GM19351 (cell line): ENCODE measurements around the gene GRK5.
"Not testable (repeated sequence)": the region's sequence is repeated elsewhere in the genome, so short reads cannot be mapped to it uniquely, and the experiment has no call there.

Source experiments
- ATAC-seq: cut with Tn5 transposase; IDR thresholded peaks from one replicate; pipeline ENCODE4 v1.9.1; 2021; ENCODE audit warnings: mild to moderate bottlenecking, moderate library complexity; ENCODE audit not compliant: unreplicated experiment

The GRK5 gene

GRCh38 chr10:119207366-119207666 lies at the start of gene GRK5:
Gene GRK5 (plus strand): TSS chr10:119207571. CDS start chr10:119207918, 347 bp downstream.
- peak; percentile 69 for ATAC-seq

DNA sequence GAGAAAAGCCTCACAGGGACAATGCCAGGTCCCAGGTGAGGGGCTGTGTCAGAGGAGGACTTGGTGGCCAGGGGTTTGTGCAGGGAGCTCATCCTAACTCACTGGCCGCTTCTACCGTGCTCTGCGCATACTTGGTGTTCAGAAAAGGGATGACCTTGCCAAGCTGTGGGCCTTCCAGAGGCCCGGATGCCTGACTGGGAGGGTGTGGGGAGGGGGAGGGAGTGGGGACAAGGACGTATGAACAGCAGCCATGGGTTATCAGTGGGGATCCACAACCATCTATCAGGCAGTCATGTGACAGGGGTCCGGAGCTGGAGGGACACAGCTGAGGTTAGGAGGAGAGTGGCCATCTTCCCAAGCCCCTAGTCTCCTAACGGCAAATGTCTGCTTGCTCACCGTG lies 48.0 kb upstream of the GRK5 start:
- ATAC-seq: no peak

DNA sequence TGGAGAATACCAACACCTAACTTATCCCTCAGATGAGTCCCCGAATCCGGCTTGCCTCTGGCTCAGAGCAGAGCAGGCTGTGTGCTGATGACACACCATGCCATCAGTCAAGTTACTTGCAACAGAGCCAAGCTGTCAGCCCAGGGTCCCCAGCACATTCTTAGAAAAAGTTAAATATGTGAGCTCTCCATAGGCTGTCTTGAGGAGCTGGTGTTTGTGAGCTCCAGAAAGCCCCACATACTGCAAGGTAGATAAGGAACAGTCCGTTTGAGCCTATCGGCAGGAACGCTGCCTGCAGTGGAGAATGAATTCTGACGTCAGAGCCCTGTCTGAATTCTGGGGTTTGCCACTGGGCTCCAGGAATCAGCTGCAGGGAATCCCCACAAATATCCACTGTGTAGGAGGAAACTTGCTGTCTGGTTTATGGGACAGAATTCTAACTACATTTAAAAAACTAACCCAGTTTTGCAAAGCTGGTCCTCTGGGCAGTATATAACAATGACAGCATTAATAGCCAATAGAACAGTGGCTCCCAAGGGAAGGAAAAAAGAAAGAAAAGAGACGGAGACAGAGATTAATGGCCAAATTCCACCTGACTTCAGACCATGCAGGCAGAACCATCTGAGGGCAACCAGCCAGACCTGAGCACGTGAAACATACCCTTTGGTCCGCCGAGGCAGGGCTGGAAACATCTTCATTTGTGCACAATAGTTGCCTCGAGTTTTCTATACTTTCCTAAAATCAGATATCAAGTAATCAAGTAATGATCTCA lies 45.5 kb upstream of the GRK5 start:
- ATAC-seq: no peak

GRCh38 chr10:119162452-119163092 lies 44.8 kb upstream of the GRK5 start:
- ATAC-seq: no peak

DNA sequence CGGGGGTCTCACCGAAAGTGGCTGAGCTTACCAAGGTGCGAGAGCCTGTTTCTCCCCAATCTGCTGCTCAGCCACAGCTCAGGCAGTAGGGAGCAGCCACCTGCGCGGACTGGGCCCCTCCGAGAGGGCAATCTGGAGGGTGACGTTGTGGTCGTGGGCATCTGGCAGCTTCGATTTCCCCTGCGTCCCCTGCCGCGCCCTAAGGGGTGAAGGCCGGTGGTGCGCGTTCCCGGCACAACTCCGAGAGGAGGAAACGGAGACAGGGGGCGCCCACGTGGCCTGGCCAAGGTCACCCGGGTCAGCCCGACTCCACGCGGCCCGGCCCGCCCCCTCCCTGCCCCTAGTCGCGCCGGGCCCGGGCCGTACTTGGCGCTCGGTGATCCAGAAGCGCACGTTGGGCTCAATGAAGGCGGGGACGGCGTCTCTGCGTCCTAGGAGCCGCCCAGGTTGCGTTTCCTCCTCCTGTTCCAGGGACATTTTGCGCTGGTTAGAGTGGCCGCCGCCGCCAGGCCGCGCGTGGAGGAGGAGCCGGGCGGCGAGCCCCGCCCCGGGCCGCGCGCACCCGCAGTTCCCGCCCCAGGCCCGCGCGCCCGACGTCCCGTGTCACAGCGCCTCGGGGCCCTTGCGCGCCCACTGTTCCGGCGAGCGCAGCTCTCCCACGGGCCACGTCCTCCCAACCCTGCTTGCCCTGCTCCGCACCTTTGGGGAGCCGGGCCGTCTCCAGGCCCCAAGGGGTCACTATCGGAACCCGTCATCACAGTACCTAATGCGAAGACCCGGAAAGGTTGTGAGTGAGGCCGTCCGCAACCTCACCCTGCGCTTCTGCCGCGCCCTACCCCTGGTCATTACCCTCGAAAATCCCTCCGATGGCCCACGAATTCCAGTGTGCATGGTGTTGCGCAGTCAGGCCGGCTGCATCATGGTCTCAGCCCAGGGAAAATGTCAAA lies 41.9 kb upstream of the GRK5 start, which contains the start of gene SFXN4:
TSS of gene SFXN4 (minus strand) at position 544 of the 947 bp plus-strand sequence. CDS start at position 477, 67 bp downstream.
- peak; percentile 89 for ATAC-seq

GRCh38 chr10:119166118-119166500 lies 41.3 kb upstream of the GRK5 start:
- peak; percentile 2 for ATAC-seq

GRCh38 chr10:119166564-119166963 lies 40.8 kb upstream of the GRK5 start:
- no peak for ATAC-seq

GRCh38 chr10:119167041-119167440 lies 40.3 kb upstream of the GRK5 start:
- no peak for ATAC-seq

- no peak for ATAC-seq
Observed at GRCh38 chr10:119174109-119174508, 33.3 kb upstream of the GRK5 start.

- no peak for ATAC-seq
Observed at GRCh38 chr10:119176166-119176565, 31.2 kb upstream of the GRK5 start.

- peak; percentile 20 for ATAC-seq
Observed at GRCh38 chr10:119177708-119178371, 29.5 kb upstream of the GRK5 start.

- ATAC-seq: peak; percentile 93
Observed at GRCh38 chr10:119178372-119179119, 28.8 kb upstream of the GRK5 start, which contains the start of gene PRDX3. Gene PRDX3 (minus strand): TSS chr10:119178812. CDS start chr10:119178790, 22 bp downstream.

DNA sequence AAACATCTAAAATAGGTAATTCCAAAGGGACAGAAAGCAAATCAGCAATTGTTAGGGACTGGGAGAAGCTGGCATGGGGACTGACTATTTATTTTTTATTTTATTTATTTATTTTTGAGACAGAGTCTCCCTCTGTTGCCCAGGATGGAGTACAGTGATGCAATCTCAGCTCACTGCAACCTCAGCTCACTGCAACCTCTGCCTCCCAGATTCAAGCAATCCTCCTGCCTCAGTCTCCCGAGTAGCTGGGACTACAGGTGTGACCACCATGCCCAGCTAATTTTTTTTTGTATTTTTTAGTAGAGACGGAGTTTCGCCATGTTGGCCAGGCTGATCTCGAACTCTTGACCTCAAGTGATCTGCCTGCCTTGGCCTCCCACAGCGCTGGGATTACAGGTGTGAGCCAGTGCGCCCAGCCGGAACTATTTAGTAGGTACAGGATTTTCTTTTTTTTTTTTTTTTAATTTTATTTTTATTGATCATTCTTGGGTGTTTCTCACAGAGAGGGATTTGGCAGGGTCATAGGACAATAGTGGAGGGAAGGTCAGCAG lies 26.4 kb upstream of the GRK5 start:
- ATAC-seq: not testable (repeated sequence)

- no peak for ATAC-seq
Observed at GRCh38 chr10:119183664-119184412, 23.5 kb upstream of the GRK5 start.

DNA sequence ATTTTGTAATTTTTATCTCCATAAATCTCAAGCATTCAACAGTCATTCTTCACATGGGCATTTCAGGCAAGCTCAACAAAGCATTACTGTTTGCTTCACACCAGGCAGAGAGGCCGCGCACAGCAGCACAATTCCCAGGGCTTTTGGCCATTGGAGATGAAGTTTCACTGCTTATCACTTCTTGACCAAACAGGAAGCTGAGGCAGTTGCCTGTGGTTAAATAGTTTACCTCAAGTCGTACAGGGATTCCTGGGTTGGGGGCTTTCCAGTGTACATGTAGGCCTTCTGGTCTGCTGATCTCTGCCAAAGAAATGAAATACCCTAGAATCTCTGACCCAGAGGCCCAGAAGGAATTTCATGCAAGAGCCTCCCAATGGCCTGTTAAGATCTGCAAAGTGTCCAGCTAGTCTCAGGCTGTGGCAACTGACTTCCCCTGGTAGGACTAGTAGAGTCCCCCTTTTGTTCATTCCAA lies 17.5 kb upstream of the GRK5 start:
- ATAC-seq: no peak

DNA sequence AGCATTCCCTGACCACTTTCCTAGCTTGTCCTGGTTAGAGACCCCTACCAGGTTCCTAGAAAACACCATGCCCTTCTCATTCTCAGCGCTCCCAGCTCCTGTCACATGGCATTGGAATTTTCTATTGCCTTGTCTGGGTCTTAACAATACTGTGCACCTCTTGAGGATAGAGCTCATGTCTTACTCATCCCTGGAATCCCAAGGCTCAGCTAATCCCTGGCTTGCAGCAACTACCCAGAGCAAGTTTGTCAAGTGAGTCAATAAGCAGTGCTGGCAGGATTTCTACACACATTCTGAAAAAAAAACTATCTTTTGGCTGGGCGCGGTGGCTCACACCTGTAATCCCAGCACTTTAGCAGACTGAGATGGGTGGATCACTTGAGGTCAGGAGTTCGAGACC lies 17.0 kb upstream of the GRK5 start:
- ATAC-seq: no peak

DNA sequence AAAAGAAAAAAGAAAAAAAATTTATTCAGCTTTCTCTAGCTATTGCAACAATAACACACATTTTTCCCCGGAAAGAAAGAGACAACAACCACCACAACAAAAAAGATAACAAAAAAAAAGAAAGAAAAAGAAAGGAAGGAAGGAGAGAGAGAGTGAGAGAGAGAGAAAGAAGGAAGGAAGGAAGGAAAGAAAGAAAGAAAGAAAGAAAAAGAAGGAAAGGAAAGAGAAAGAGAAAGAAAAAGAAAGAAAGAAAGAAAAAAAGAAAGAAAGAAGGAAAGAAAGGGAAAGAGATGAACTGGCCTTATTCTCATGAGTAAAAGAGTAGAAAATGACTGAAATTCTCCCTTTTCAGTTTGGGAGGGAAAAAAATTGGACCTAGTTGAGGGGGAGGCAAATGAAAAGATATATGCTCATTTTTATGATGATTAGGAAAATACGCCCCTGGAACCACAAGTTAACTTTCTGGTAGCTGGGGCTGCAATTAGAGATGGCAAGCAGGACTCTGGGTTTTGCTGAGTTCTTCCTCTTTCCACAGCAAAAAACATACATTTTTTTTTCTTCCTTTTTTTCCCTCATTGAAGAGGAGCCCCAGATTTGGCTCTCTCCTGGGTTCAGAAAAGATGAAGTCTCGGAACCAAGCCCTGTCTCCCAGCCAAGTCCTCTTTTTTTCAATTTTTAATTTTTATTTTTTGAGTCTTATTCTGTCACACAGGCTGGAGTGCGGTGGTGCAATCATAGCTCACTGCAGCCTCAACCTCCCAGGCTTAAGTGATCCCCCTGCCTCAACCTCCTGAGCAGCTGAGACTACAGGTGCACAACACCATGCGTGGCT lies 16.2 kb upstream of the GRK5 start:
- no peak for ATAC-seq

- ATAC-seq: no peak
Observed at GRCh38 chr10:119191881-119192280, 15.5 kb upstream of the GRK5 start.
